ENCODE measurements around the gene TYSND1. TPM values are rescaled to one million over a fixed set of nuclear protein-coding genes. Genes with fewer than 3 reads are reported as not detected.
"Not testable (repeated sequence)": the region's sequence is repeated elsewhere in the genome, so short reads cannot be mapped to it uniquely, and the experiment has no call there.

TYSND1 gene
- polyA plus RNA-seq, 1 donor, result 4.2 TPM

GRCh38 chr10:70109064-70109729, 37.3 kb downstream of the TYSND1 start:
- DNase-seq (ENCODE audit: low read depth), result no peak

- no peak for DNase-seq (ENCODE audit: low read depth)
These were observed 39.3 kb downstream of the TYSND1 start for GRCh38 chr10:70106958-70107791.

- DNase-seq (ENCODE audit: low read depth), result no peak
These were observed 44.8 kb downstream of the TYSND1 start for GRCh38 chr10:70101668-70102067.

DNA sequence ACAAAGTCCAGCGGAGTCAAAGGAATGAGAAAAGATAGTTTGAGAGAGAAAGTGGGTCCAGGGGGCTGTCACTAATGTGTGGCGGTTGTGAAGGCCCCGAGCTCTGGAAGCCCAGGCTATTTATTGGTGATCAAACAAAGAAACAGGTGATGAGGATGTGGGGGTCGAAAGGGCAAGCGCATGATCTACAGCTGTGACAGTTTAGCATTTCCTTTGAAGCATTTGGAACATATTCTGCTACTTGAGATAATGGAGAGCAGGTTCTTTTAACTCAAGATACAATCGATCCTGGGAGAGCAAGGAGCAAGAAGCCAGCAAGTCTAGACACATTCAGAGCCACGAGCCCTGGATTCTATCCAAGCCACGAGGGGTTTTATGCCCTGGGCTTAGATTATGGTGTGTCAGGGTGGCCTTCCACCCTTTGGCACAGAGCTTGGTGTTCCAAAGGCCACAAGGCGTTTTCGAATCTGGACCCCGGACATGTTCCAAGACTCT, 45.4 kb downstream of the TYSND1 start:
- DNase-seq (ENCODE audit: low read depth), result not testable (repeated sequence)

- DNase-seq (ENCODE audit: low read depth), result no peak
These were observed 48.2 kb downstream of the TYSND1 start for GRCh38 chr10:70098271-70098670.

DNA sequence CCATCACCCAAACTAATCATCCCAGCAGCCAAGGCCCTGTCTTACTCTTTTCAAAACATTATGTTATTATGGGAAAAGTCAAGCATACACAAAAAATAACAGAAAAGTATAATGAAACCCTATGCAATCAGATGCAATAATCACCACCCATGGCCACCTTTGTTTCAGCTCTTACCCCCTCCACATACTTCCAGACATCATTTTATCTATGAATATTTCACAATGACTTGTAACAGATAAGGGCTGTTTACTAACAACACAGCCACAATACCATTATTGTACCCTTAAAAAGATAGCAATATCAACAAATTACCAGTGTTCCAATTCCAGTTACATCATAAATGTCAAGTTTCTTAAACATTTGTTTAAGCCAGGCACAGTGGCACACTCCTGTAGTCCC, 49.0 kb downstream of the TYSND1 start:
- no peak for DNase-seq (ENCODE audit: low read depth)

- no peak for DNase-seq (ENCODE audit: low read depth)
These were observed 49.6 kb downstream of the TYSND1 start for GRCh38 chr10:70096705-70097420.

- no peak for DNase-seq (ENCODE audit: low read depth)
These were observed 50.3 kb downstream of the TYSND1 start for GRCh38 chr10:70096016-70096704.

- DNase-seq (ENCODE audit: low read depth), result no peak
These were observed 52.2 kb downstream of the TYSND1 start for GRCh38 chr10:70094250-70094649.

DNA sequence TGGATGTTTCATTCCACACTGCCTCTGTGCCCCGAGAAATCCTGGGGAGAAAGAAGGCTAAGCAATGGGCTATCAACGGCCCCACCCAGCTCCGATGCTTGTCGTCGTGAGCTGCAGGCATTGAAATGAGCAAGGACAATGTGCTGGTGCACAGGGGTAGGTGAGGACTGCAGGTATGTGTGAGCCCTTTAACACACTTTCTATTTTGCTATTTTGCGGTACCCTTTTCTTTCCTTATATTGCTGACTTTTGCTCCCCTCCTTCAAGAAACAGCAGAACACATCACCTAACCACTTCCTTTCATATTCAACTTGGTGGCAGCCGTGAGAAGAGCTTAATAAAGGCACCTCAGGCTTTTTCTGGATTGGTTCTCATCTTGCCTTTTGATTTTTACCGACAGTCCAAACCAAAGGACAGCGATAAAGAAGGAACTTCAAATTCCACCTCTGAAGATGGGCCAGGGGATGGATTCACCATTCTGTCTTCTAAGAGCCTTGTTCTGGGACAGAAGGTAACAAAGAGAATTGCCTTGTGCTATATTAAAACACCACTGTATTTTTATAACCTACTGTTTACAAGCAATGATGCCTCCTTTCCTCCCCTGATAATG, 53.1 kb downstream of the TYSND1 start:
- DNase-seq (ENCODE audit: low read depth), result no peak

DNA sequence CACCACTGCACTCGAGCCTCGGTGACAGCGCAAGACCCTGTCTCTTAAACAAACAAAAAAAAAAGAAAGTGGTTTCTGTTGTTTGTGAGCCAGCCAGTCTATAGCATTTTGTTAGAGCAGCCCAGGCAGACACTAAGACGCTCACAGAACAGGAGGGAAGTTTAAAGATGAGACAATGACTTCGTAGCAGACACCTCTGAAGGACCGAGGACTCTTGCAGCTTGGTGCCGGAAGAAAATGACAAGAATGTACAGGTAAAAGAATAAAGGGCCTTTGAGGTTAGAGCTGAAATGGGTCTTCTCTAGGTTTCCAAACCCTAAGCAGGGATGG, 54.1 kb downstream of the TYSND1 start:
- no peak for DNase-seq (ENCODE audit: low read depth)

DNA sequence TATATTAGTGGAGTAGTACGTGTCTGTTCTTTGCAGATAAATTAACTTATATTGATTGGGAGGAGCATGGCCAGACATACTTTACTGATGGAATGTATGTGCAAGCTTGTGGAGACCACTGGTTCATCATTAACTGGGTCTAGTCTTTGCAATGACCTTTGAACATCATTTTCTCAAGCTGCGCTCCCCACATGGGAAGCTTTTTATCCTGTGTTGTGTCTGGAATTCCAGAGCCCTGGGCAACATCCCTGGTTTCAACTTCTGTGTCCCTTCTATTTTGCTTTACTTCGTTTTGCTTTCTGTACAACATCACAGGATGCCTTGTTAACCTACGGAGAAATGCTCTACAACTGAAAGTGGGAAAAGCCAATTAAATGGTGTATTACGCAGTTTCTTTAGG, 55.5 kb downstream of the TYSND1 start:
- no peak for DNase-seq (ENCODE audit: low read depth)

DNA sequence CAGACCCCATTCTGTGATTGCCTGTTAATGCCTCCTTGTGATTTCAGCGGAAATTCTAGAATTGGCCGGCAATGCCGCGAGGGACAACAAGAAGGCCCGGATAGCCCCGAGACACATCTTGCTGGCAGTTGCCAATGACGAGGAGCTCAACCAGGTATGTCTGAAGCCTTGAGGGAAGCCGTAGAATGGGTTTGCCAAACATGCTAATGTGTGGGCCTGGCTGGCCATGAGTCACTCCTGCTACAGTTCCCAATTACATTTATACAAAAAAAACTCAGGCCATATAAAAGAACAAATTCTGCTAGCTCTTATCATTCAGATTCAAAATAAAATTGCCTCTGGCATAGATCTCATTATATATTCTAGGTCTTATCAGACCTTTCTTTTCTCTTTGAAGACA, 56.5 kb downstream of the TYSND1 start:
- DNase-seq (ENCODE audit: low read depth), result no peak

- DNase-seq (ENCODE audit: low read depth), result no peak
These were observed 58.2 kb downstream of the TYSND1 start for GRCh38 chr10:70088308-70088698.

Other genes with a start within 250 kb of the TYSND1 start
- 21.2 TPM for gene MACROH2A2, start 93.9 kb downstream of the TYSND1 start, polyA plus RNA-seq (ENCODE audit: insufficient read length)
- 2.8 TPM for gene AIFM2, start 13.9 kb downstream of the TYSND1 start, polyA plus RNA-seq (ENCODE audit: insufficient read length)
- 94.5 TPM for gene SAR1A, start 23.8 kb upstream of the TYSND1 start, polyA plus RNA-seq (ENCODE audit: insufficient read length)
- gene PPA1, start 86.7 kb upstream of the TYSND1 start, polyA plus RNA-seq (ENCODE audit: insufficient read length), result 76.3 TPM
- gene NPFFR1, start 137.3 kb upstream of the TYSND1 start, polyA plus RNA-seq (ENCODE audit: insufficient read length), result 0.05 TPM
- 43.5 TPM for gene LRRC20, start 235.9 kb upstream of the TYSND1 start, polyA plus RNA-seq (ENCODE audit: insufficient read length)